ENCODE measurements around the gene NCK2. TPM values are rescaled to one million over a fixed set of nuclear protein-coding genes. Genes with fewer than 3 reads are reported as not detected.

NCK2 gene
- polyA plus RNA-seq, 2 of the 4 experiments (the other 2 are of a cell fraction), result 17.1 to 17.8 TPM

DNA sequence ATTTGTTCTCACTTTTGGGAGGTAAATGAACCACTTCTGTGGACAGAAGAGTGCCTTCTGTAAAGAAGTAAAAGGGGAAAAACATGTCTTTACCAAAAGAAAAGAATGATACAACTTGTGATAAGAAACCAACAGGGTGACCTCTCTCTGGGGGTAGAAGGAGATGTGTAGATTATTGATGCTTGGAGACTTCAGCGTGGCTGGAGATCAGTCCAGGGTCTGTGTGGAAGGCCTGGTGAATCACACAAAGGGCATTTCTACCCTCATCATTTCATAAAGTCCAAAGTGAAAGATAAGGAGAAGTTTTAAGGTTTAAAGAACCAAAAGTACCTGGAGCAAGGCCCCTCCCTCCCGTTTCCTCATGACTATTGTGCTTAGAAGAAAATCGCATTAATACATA is 142.5 kb downstream of the NCK2 start:
- FAIRE-seq (no peak), ATAC-seq (no peak), DNase-seq (ENCODE audit: low read depth in 1 of 2, low spot score in 1 of 2) (no peak)
- 85% methylated on average over 3 of the region's 3 CpGs for WGBS (ENCODE audit: missing lambda C conversion rate)
- TF ChIP-seq NR3C1 (IDR thresholded peaks at IDR 0.05), result no peak
- no peak for TF ChIP-seq EHMT2 (IDR thresholded peaks at IDR 0.05; ENCODE audit: low read depth)
- no peak for TF ChIP-seq POLR2AphosphoS2 (conservative IDR thresholded peaks at IDR 0.05; ENCODE audit: low read length)
- TF ChIP-seq CBX8 (IDR thresholded peaks at IDR 0.05), result no peak
- TF ChIP-seq TP53 (CRISPR knock-in tag; IDR thresholded peaks at IDR 0.05), result no peak
- TF ChIP-seq, protein P1, sequence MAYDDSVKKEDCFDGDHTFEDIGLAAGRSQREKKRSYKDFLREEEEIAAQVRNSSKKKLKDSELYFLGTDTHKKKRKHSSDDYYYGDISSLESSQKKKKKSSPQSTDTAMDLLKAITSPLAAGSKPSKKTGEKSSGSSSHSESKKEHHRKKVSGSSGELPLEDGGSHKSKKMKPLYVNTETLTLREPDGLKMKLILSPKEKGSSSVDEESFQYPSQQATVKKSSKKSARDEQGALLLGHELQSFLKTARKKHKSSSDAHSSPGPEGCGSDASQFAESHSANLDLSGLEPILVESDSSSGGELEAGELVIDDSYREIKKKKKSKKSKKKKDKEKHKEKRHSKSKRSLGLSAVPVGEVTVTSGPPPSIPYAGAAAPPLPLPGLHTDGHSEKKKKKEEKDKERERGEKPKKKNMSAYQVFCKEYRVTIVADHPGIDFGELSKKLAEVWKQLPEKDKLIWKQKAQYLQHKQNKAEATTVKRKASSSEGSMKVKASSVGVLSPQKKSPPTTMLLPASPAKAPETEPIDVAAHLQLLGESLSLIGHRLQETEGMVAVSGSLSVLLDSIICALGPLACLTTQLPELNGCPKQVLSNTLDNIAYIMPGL (CRISPR knock-in tag; IDR thresholded peaks at IDR 0.05; ENCODE audit: borderline replicate concordance), result no peak
- no peak for TF ChIP-seq MAZ (IDR thresholded peaks at IDR 0.05; ENCODE audit: borderline replicate concordance, low read depth, low read length)
- TF ChIP-seq MAFK (IDR thresholded peaks at IDR 0.05; ENCODE audit: partially characterized antibody), result no peak
- no peak for TF ChIP-seq PHF8 (IDR thresholded peaks at IDR 0.05; ENCODE audit: borderline replicate concordance, low read depth)
- TF ChIP-seq CEBPB (IDR thresholded peaks at IDR 0.05), result no peak
- TF ChIP-seq CBX2 (IDR thresholded peaks at IDR 0.05; ENCODE audit: borderline replicate concordance, low read depth), result no peak
- TF ChIP-seq FOXS1 (CRISPR knock-in tag; IDR thresholded peaks at IDR 0.05), result no peak
- H3K4me1 ChIP-seq, result no peaks in the 10 kb centered on the region
- POLR2A ChIA-PET, result no interaction called here
- H3K4me3 ChIP-seq, result no peak overlapping the region
- H3K4me2 ChIP-seq, result no peak overlapping the region
- CTCF ChIA-PET, result no interaction called here
- H3K9me3 ChIP-seq, result no peaks in the 10 kb centered on the region; the same call in 2 of the 3 replicates
- no peak overlapping the region for H3K27ac ChIP-seq

DNA sequence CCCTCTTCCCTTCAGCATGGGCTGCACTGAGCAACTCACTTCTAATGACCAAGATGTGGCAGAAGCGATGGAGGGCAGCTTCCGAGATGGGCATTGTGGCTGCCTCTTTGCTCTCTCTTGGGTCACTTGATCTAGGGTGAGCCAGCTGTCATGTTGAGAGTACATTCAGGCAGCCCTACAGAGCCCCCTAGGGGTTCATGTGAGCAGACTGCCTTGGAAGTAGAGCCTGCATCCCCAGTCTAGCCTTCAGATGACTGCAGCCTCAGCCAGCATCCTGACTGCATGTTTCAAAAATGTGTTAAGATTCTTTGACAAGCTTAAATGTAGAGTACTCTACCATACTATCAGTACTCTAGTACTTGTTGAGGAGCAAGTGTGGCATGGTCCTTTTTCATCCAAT is 143.9 kb downstream of the NCK2 start:
- POLR2A ChIA-PET, result no interaction called here
- peak in 1 of 2 experiments; percentile 62; a peak in 3 of 6 replicates for ATAC-seq
- CTCF ChIA-PET, result interaction anchor here (1.3 kb wide), 1 partner anchor 310 kb away, joined by 4 read pairs; no protein-coding TSS in a partner anchor
- DNase-seq (ENCODE audit: low read depth in 1 of 2, low spot score in 1 of 2), result peak in 1 of 2 experiments; percentile 29
- TF ChIP-seq ZFP36 (IDR thresholded peaks at IDR 0.05; ENCODE audit: borderline replicate concordance, partially characterized antibody) (peak; percentile 11), POLR2AphosphoS2 (conservative IDR thresholded peaks at IDR 0.05; ENCODE audit: low read length) (no peak)
- Histone ChIP-seq H3K4me2 (no peak overlapping the region), H3K4me1 (no peaks in the 10 kb centered on the region), H3K27ac (no peak overlapping the region), H3K9me3 (no peaks in the 10 kb centered on the region; the same call in 2 of the 3 replicates), H3K4me3 (no peak overlapping the region)
- 100% methylated on average over 2 of the region's 2 CpGs for WGBS (ENCODE audit: missing lambda C conversion rate)
- FAIRE-seq, result no peak

DNA sequence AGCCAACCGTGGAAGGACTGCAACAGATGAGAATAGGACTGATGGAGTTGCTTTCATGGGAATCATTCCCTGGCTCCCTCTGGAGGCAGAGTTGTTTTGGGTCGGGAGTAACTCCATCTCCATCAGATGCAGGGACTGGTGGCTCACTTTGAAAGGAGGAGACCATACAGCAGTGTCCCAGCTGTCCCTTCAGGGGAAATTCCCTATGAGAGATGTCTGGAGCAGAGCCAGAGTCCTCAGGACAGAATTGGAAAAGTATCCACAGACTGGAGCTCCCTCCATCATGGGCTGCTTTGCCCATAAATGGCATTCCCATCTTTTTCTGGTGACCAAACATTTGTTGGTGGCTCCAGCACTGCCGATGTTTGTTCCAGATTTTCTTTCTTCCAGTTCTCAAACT is 144.3 kb downstream of the NCK2 start:
- Histone ChIP-seq H3K27ac (no peak overlapping the region), H3K4me1 (no peaks in the 10 kb centered on the region), H3K4me3 (no peak overlapping the region), H3K4me2 (no peak overlapping the region), H3K9me3 (no peaks in the 10 kb centered on the region; the same call in 2 of the 3 replicates)
- 81% methylated on average over 3 of the region's 3 CpGs for WGBS (ENCODE audit: missing lambda C conversion rate)
- ChIA-PET CTCF (interaction anchor here (0.6 to 1.3 kb wide), 2 partner anchors 310 to 311 kb away, joined by 3 to 4 read pairs; no protein-coding TSS in a partner anchor), POLR2A (no interaction called here)
- TF ChIP-seq JUNB (IDR thresholded peaks at IDR 0.05) (no peak), PHF8 (IDR thresholded peaks at IDR 0.05; ENCODE audit: borderline replicate concordance, low read depth) (no peak), HDAC2 (IDR thresholded peaks at IDR 0.05) (no peak), NFE2L2 (conservative IDR thresholded peaks at IDR 0.05; ENCODE audit: low read length) (no peak), CBX2 (IDR thresholded peaks at IDR 0.05; ENCODE audit: borderline replicate concordance, low read depth) (no peak), POLR2AphosphoS2 (conservative IDR thresholded peaks at IDR 0.05; ENCODE audit: low read length) (no peak), ZC3H11A (IDR thresholded peaks at IDR 0.05) (no peak), MAFK (IDR thresholded peaks at IDR 0.05; ENCODE audit: partially characterized antibody) (no peak), EHMT2 (IDR thresholded peaks at IDR 0.05; ENCODE audit: low read depth) (no peak), JUN (IDR thresholded peaks at IDR 0.05) (no peak), RFX5 (IDR thresholded peaks at IDR 0.05) (no peak), RAD21 (conservative IDR thresholded peaks at IDR 0.05 in 1 of 2, IDR thresholded peaks at IDR 0.05 in 1 of 2) (no peak), MYC (IDR thresholded peaks at IDR 0.05; ENCODE audit: borderline replicate concordance, low read length) (no peak), ZNF302 (CRISPR knock-in tag; IDR thresholded peaks at IDR 0.05) (no peak)
- TF ChIP-seq, protein P2, sequence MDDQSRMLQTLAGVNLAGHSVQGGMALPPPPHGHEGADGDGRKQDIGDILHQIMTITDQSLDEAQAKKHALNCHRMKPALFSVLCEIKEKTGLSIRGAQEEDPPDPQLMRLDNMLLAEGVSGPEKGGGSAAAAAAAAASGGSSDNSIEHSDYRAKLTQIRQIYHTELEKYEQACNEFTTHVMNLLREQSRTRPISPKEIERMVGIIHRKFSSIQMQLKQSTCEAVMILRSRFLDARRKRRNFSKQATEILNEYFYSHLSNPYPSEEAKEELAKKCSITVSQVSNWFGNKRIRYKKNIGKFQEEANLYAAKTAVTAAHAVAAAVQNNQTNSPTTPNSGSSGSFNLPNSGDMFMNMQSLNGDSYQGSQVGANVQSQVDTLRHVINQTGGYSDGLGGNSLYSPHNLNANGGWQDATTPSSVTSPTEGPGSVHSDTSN (IDR thresholded peaks at IDR 0.05), result no peak
- TF ChIP-seq, protein P3, sequence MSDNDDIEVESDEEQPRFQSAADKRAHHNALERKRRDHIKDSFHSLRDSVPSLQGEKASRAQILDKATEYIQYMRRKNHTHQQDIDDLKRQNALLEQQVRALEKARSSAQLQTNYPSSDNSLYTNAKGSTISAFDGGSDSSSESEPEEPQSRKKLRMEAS (IDR thresholded peaks at IDR 0.05), result no peak
- no peak for FAIRE-seq
- DNase-seq (ENCODE audit: low read depth in 1 of 2, low spot score in 1 of 2), result no peak
- no peak for ATAC-seq

Measured in A549 (cell line).